AG04449 (cell line): ENCODE data around the gene IGSF3.

Source experiments
- CTCF ChIA-PET: fragments of 350-600 bp; formaldehyde crosslinking; extraction: SDS; loops from one replicate; lab custom pipeline; 2021; ENCODE audit warnings: antibody characterized with exemption; lab: Yijun Ruan, JAX
- POLR2A ChIA-PET: fragments of 400-600, 350-600 bp; formaldehyde crosslinking; extraction: SDS; loops from one replicate; lab custom pipeline; 2020; ENCODE audit warnings: antibody characterized with exemption, inconsistent platforms; lab: Yijun Ruan, JAX
- DNase-seq: peaks from one replicate; pipeline ENCODE4 v3.0.0-alpha.2; 2010; ENCODE audit warnings: low read depth, low spot score
- H3K4me3 ChIP-seq: 2 replicates; pipeline ENCODE4 v1.5.1; 2011; ENCODE audit warnings: low read depth, mild to moderate bottlenecking, control low read depth, low read length
- CTCF ChIP-seq: IDR thresholded peaks from one replicate; pipeline ENCODE4 v1.5.1; 2011; ENCODE audit warnings: mild to moderate bottlenecking, moderate library complexity, low read length, control low read depth, inconsistent platforms; ENCODE audit not compliant: insufficient read depth; ENCODE audit errors: missing control alignments

IGSF3 gene

DNA sequence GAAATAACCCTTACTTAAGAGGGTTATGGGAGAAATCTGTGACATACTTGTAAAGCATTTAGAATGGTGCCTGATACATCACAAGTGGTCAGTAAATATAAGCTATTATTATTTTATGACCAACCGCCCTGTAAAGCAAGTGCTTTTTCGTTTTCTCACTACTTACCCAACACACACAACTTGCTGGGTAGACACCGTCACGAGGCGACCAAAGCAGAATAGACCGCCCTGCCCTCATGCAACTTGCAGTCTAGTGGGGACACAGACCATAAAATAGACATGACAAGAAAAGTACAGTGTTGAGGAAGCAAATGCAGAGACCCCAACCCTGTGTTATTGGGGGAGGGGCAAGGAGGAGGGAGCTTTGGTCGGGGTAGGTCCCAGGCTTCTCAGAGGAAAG is 744 bp upstream of the IGSF3 start:
- CTCF ChIA-PET, result interaction anchor here (1.0 kb wide), 1 partner anchor 10 kb away, joined by 3 read pairs; no protein-coding TSS in a partner anchor
- no peak for TF ChIP-seq CTCF
- POLR2A ChIA-PET, result no interaction called here
- no peak for DNase-seq
- no peak overlapping the region for H3K4me3 ChIP-seq

GRCh38 chr1:116667078-116667574 is 407 bp downstream of the IGSF3 start:
- TF ChIP-seq CTCF, result no peak
- ChIA-PET POLR2A (no interaction called here), CTCF (interaction anchor here (1.0 kb wide), 1 partner anchor 11 kb away, joined by 3 read pairs; no protein-coding TSS in a partner anchor)
- peak overlapping the region; percentile 46 for H3K4me3 ChIP-seq
- DNase-seq, result no peak

DNA sequence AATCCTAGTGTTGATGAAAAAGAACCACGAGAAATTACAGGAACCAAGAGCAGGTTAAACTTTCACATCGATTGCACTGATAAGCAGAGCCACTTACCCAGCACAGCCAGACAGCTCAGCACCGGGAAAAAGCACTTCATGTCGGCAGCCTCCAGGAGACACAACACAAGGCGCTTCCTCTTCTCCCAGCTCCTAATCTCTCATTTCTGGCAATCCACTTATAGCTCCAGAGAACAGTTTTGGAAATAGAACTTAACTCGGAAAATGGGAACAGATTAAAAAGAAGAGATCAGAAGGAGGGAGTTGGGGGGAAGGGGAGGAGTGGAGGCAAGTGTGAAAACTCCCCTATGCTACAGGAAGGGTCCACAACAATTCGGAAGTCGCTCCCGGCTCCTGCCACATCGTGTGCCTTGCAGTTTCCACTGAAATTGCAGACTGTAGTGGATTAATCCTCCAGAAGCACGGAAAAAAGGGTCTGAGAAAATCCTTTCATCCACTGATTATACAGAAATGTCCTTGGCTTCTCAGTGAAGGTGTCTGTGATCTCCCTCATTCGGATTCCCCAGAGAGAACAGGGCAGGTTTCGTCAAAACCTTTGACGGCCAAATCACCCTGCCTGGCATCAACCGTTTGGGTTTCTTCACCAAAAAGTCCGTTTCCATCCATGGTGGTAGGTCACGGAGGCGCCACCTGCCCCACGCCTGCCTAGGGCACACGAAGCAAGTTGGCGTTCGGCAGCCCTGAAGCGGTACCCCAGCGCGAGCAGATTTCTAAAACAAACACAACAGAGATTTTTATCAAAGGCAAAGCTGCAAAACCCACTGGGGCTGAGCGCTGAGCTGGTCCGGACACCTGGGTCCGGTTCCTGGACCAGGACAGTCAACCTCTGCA is 1.1 kb downstream of the IGSF3 start:
- ChIA-PET CTCF (no interaction called here), POLR2A (no interaction called here)
- no peak for TF ChIP-seq CTCF
- no peak for DNase-seq
- H3K4me3 ChIP-seq, result peak overlapping the region; percentile 46

DNA sequence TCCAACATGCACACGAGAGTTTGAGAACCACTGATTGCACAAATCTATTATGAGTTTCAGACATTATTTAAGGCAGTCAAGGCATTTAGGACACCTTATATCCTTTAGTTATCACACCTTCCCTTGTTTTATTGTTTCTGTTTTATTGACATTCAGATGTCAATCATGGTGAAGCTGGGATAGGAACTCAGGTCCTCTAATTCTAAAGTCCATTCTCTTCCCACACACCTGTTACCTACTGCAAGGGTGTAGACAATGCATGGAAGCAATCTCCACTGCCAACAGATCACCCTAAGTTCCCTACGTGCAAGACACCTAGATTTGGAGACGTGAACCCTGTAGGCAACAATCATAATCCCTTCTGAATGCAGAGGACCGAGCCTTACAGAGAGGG is 2.6 kb downstream of the IGSF3 start:
- no peak for TF ChIP-seq CTCF
- H3K4me3 ChIP-seq, result no peak overlapping the region
- DNase-seq, result no peak
- CTCF ChIA-PET, result no interaction called here
- POLR2A ChIA-PET, result no interaction called here

GRCh38 chr1:116664366-116664977 is 3.1 kb downstream of the IGSF3 start:
- TF ChIP-seq CTCF, result no peak
- no peak for DNase-seq
- ChIA-PET CTCF (no interaction called here), POLR2A (no interaction called here)
- H3K4me3 ChIP-seq, result no peak overlapping the region

DNA sequence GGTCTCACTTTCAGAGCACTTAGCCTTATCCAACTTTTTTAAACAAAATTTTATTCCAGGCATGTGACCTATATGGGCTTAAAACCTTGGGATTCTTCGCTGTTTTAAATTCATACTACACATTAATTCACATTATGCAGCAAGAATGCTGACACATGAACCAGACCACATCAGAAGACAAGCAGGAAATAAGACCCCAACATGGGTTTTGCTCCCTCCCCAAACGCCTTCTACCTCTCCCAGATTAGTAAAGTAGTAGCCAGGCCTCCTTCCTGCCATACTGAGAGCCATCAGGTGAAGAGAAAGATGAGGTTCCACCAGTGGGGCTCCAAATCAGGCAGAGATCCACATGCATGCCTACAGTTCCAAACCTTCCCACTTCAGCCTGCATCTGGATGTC is 3.7 kb downstream of the IGSF3 start:
- H3K4me3 ChIP-seq, result no peak overlapping the region
- ChIA-PET POLR2A (no interaction called here), CTCF (no interaction called here)
- TF ChIP-seq CTCF, result no peak
- DNase-seq, result no peak
